ENCODE results near the gene SPSB4.
A peak's percentile ranks its signal among the peaks of the same experiment; 100 is the strongest.
"Not testable (repeated sequence)": the region's sequence is repeated elsewhere in the genome, so short reads cannot be mapped to it uniquely, and the experiment has no call there.

SPSB4 gene

DNA sequence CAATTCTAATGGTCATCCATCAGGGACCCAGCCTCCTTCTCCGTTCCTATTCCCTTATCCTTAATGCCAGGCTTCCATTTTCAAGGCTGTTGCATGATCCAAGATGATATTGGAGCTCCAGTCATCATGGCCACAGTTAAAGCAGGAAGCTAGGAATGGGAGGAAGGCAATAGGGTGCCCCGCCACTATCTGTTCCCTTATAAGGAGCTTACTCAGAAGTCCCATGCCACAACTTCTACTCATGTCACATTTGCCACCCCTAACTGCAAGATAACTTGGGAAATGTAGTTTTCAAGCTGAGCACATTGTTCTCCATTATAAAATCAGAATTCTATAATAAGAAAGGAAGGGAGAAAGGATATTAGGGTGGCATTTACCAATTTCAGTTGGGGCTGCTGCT, 38.6 kb upstream of the SPSB4 start:
- Histone ChIP-seq H3K18ac (ENCODE audit: low read length) (no peak overlapping the region), H2AK5ac (ENCODE audit: low read length) (no peak overlapping the region), H3K56ac (ENCODE audit: low read length) (no peak overlapping the region), H4K8ac (ENCODE audit: low read depth, low read length) (no peak overlapping the region), H4K5ac (ENCODE audit: low read length) (no peak overlapping the region), H3K79me2 (ENCODE audit: control insufficient read depth, insufficient read depth, low read length) (no peaks in the 10 kb centered on the region), H3K4me2 (ENCODE audit: low read length) (no peak overlapping the region), H3K36me3 (ENCODE audit: control insufficient read depth, insufficient read depth, low read length) (no peaks in the 10 kb centered on the region), H2BK15ac (replicated peaks; ENCODE audit: low read depth) (no peak overlapping the region), H3K4me1 (ENCODE audit: control insufficient read depth, low read depth, low read length) (no peaks in the 10 kb centered on the region), H3K4ac (ENCODE audit: low read depth, low read length) (no peak overlapping the region), H3K9ac (ENCODE audit: low read length) (no peak overlapping the region), H3K4me3 (ENCODE audit: low read length) (no peak overlapping the region), H3K23ac (ENCODE audit: low read length) (no peak overlapping the region), H3K27me3 (ENCODE audit: insufficient read depth, low read length, poor library complexity) (no peaks in the 10 kb centered on the region), H3K27ac (ENCODE audit: low read depth, low read length) (no peak overlapping the region), H3K79me1 (ENCODE audit: low read length) (no peaks in the 10 kb centered on the region), H2BK5ac (ENCODE audit: low read length) (no peak overlapping the region), H2BK120ac (ENCODE audit: low read depth, low read length) (no peak overlapping the region)
- WGBS (ENCODE audit: extremely low coverage, insufficient coverage, low lambda C conversion rate): no CpG with 5 or more reads among the region's 2 CpGs
- peak; percentile 37 for DNase-seq

DNA sequence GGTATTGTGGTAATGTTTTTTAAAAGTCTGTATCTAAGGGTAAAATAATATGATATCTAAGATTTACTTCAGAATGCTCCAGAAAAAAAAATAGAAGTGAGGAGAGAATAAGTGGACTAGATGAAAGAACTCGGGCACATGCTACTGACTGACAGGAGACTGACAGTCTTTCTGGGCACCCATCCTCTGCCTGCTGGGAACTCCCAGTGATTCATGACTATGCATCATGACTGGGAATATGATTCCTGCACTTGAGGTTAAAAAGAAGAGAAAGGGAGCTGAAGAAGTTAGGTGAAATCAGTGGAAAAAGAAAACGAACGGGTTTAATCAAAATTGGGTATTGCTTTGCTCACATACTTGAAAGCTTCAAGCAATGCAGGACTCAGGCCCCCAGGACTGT, 35.7 kb upstream of the SPSB4 start:
- H3K9ac ChIP-seq (ENCODE audit: low read length): no peak overlapping the region
- no peak overlapping the region for H4K5ac ChIP-seq (ENCODE audit: low read length)
- H2AK5ac ChIP-seq (ENCODE audit: low read length): no peak overlapping the region
- H2BK120ac ChIP-seq (ENCODE audit: low read depth, low read length): no peak overlapping the region
- no peak overlapping the region for H3K23ac ChIP-seq (ENCODE audit: low read length)
- no peaks in the 10 kb centered on the region for H3K79me1 ChIP-seq (ENCODE audit: low read length)
- H3K4me3 ChIP-seq (ENCODE audit: low read length): no peak overlapping the region
- no peaks in the 10 kb centered on the region for H3K27me3 ChIP-seq (ENCODE audit: insufficient read depth, low read length, poor library complexity)
- H2BK5ac ChIP-seq (ENCODE audit: low read length): no peak overlapping the region
- H3K27ac ChIP-seq (ENCODE audit: low read depth, low read length): no peak overlapping the region
- H3K36me3 ChIP-seq (ENCODE audit: control insufficient read depth, insufficient read depth, low read length): no peaks in the 10 kb centered on the region
- DNase-seq: no peak
- H3K56ac ChIP-seq (ENCODE audit: low read length): no peak overlapping the region
- no peak overlapping the region for H3K4ac ChIP-seq (ENCODE audit: low read depth, low read length)
- no peak overlapping the region for H4K8ac ChIP-seq (ENCODE audit: low read depth, low read length)
- H3K79me2 ChIP-seq (ENCODE audit: control insufficient read depth, insufficient read depth, low read length): no peaks in the 10 kb centered on the region
- H2BK15ac ChIP-seq (replicated peaks; ENCODE audit: low read depth): no peak overlapping the region
- no peak overlapping the region for H3K18ac ChIP-seq (ENCODE audit: low read length)
- WGBS (ENCODE audit: extremely low coverage, insufficient coverage, low lambda C conversion rate): no CpG with 5 or more reads among the region's 3 CpGs
- H3K4me1 ChIP-seq (ENCODE audit: control insufficient read depth, low read depth, low read length): no peaks in the 10 kb centered on the region
- H3K4me2 ChIP-seq (ENCODE audit: low read length): no peak overlapping the region

DNA sequence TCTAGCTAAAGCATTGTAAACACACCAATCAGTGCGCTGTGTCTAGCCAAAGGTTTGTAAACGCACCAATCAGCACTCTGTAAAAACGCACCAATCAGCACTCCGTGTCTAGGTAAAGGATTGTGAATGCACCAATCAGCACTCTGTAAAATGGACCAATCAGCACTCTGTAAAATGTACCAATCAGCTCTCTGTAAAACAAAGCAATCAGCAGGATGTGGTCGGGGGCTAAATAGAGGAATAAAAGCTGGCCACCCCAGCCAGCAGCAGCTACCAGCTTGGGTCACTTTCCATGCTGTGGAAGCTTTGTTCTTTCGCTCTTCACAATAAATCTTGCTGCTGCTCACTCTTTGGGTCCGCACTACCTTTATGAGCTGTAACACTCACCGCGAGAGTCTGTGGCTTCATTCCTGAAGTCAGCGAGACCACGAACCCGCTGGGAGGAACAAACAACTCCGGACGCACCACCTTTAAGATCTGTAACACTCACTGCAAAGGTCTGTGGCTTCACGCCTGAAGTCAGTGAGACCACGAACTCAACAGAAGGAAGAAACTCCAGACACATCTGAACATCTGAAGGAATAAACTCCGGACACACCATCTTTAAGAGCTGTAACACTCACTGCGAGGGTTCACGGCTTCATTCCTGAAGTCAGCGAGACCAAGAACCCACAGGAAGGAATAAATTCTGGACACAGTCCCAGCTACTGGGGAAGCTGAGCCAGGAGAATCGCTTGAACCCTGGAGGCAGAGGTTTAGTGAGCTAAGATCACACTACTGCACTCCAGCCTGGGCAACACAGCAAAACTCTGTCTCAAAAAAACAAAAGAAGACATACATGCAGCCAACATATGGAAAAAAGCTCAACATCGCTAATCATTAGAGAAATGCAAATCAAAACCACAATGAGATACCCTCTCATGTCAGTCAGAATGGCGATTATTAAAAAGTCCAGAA, 33.5 kb upstream of the SPSB4 start:
- H2BK15ac ChIP-seq (replicated peaks; ENCODE audit: low read depth); H3K36me3 ChIP-seq (ENCODE audit: control insufficient read depth, insufficient read depth, low read length); H3K4me2 ChIP-seq (ENCODE audit: low read length); H3K4ac ChIP-seq (ENCODE audit: low read depth, low read length); H4K8ac ChIP-seq (ENCODE audit: low read depth, low read length); H2BK5ac ChIP-seq (ENCODE audit: low read length); H3K18ac ChIP-seq (ENCODE audit: low read length); H2AK5ac ChIP-seq (ENCODE audit: low read length); H3K79me2 ChIP-seq (ENCODE audit: control insufficient read depth, insufficient read depth, low read length); H3K79me1 ChIP-seq (ENCODE audit: low read length); H3K23ac ChIP-seq (ENCODE audit: low read length); H3K4me3 ChIP-seq (ENCODE audit: low read length); H3K27ac ChIP-seq (ENCODE audit: low read depth, low read length); H3K4me1 ChIP-seq (ENCODE audit: control insufficient read depth, low read depth, low read length); H2BK120ac ChIP-seq (ENCODE audit: low read depth, low read length); H4K5ac ChIP-seq (ENCODE audit: low read length); DNase-seq; H3K9ac ChIP-seq (ENCODE audit: low read length); H3K27me3 ChIP-seq (ENCODE audit: insufficient read depth, low read length, poor library complexity); H3K56ac ChIP-seq (ENCODE audit: low read length): not testable (repeated sequence)
- no CpG with 5 or more reads among the region's 23 CpGs for WGBS (ENCODE audit: extremely low coverage, insufficient coverage, low lambda C conversion rate)

GRCh38 chr3:141019244-141019643, 31.9 kb upstream of the SPSB4 start:
- H3K18ac ChIP-seq (ENCODE audit: low read length): no peak overlapping the region
- no peak overlapping the region for H3K27ac ChIP-seq (ENCODE audit: low read depth, low read length)
- no peaks in the 10 kb centered on the region for H3K79me1 ChIP-seq (ENCODE audit: low read length)
- no peaks in the 10 kb centered on the region for H3K79me2 ChIP-seq (ENCODE audit: control insufficient read depth, insufficient read depth, low read length)
- DNase-seq: no peak
- no peaks in the 10 kb centered on the region for H3K4me1 ChIP-seq (ENCODE audit: control insufficient read depth, low read depth, low read length)
- H3K56ac ChIP-seq (ENCODE audit: low read length): no peak overlapping the region
- no peak overlapping the region for H3K23ac ChIP-seq (ENCODE audit: low read length)
- H2BK15ac ChIP-seq (replicated peaks; ENCODE audit: low read depth): no peak overlapping the region
- no peak overlapping the region for H3K4me3 ChIP-seq (ENCODE audit: low read length)
- no peak overlapping the region for H3K9ac ChIP-seq (ENCODE audit: low read length)
- WGBS (ENCODE audit: extremely low coverage, insufficient coverage, low lambda C conversion rate): no CpG with 5 or more reads among the region's 19 CpGs
- H3K4ac ChIP-seq (ENCODE audit: low read depth, low read length): no peak overlapping the region
- H3K4me2 ChIP-seq (ENCODE audit: low read length): no peak overlapping the region
- H4K5ac ChIP-seq (ENCODE audit: low read length): no peak overlapping the region
- no peak overlapping the region for H2BK5ac ChIP-seq (ENCODE audit: low read length)
- H2BK120ac ChIP-seq (ENCODE audit: low read depth, low read length): no peak overlapping the region
- no peaks in the 10 kb centered on the region for H3K36me3 ChIP-seq (ENCODE audit: control insufficient read depth, insufficient read depth, low read length)
- no peak overlapping the region for H4K8ac ChIP-seq (ENCODE audit: low read depth, low read length)
- no peak overlapping the region for H2AK5ac ChIP-seq (ENCODE audit: low read length)
- H3K27me3 ChIP-seq (ENCODE audit: insufficient read depth, low read length, poor library complexity): no peaks in the 10 kb centered on the region

DNA sequence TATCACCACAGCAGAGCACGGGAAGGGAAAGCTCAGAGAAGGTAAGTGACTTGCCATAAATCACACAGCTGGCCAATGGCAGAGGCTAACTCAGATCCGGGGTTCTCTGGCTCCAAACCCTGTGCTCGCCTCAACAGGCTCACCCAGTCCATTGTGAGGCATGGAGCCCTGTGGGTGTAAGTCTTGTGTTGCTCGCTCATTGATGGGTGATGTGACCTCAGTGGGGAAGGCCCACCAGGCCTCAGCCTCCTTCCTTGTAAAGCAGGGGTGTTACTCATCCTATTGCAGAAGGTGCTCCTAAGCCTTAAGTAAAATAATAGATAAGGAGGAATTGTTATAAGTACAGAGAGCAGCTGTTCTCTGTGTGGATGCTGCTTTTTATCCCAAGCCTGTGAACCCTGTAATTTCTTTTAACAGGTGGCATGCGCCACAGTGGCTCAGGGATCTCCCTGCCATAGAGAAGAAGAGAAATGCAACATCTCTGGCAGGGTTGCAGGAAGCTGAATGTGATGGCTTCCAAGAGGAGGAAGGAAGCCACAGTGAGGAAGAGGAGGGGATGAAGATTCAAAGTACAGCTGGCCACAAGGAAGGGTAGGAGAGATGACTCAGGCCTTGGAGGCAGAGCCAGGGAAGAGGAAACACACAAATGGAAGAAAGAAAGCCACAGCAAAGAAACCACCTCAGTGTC, 30.9 kb upstream of the SPSB4 start:
- no peak for DNase-seq
- H3K4me1 ChIP-seq (ENCODE audit: control insufficient read depth, low read depth, low read length): no peaks in the 10 kb centered on the region

More for the DNA sequence above, 30.9 kb upstream of the SPSB4 start:
- Histone ChIP-seq H3K79me1 (ENCODE audit: low read length) (no peaks in the 10 kb centered on the region), H3K79me2 (ENCODE audit: control insufficient read depth, insufficient read depth, low read length) (no peaks in the 10 kb centered on the region), H4K8ac (ENCODE audit: low read depth, low read length) (no peak overlapping the region), H3K4me3 (ENCODE audit: low read length) (no peak overlapping the region), H2BK120ac (ENCODE audit: low read depth, low read length) (no peak overlapping the region), H2BK15ac (replicated peaks; ENCODE audit: low read depth) (no peak overlapping the region), H3K23ac (ENCODE audit: low read length) (no peak overlapping the region), H3K9ac (ENCODE audit: low read length) (no peak overlapping the region), H3K18ac (ENCODE audit: low read length) (no peak overlapping the region), H3K4me2 (ENCODE audit: low read length) (no peak overlapping the region), H2BK5ac (ENCODE audit: low read length) (no peak overlapping the region), H2AK5ac (ENCODE audit: low read length) (no peak overlapping the region), H3K36me3 (ENCODE audit: control insufficient read depth, insufficient read depth, low read length) (no peaks in the 10 kb centered on the region), H3K27me3 (ENCODE audit: insufficient read depth, low read length, poor library complexity) (no peaks in the 10 kb centered on the region), H3K27ac (ENCODE audit: low read depth, low read length) (no peak overlapping the region), H3K4ac (ENCODE audit: low read depth, low read length) (no peak overlapping the region), H3K56ac (ENCODE audit: low read length) (no peak overlapping the region), H4K5ac (ENCODE audit: low read length) (no peak overlapping the region)
- WGBS (ENCODE audit: extremely low coverage, insufficient coverage, low lambda C conversion rate): no CpG with 5 or more reads among the region's 5 CpGs
